SK-N-SH treated with all-trans-retinoic acid at 6 μM for 48 hours (cell line): ENCODE measurements around the gene IL17RD.

Experiments
- ARNTL ChIP-seq: fragments of 450-650 bp; formaldehyde crosslinking; IDR thresholded peaks from 2 replicates; pipeline ENCODE4 v1.5.0; 2020; ENCODE audit warnings: low read depth, mild to moderate bottlenecking, moderate library complexity, borderline replicate concordance
- CSRNP3 ChIP-seq: fragments of 250-450 bp; sonication (Bioruptor Pico); IDR thresholded peaks from 2 replicates; pipeline ENCODE4 v1.5.1; 2021; ENCODE audit warnings: mild to moderate bottlenecking, moderate library complexity
- ESRRG ChIP-seq: fragments of 250-450 bp; sonication (Bioruptor Pico); IDR thresholded peaks from 2 replicates; pipeline ENCODE4 v1.6.1; 2021; ENCODE audit warnings: mild to moderate bottlenecking
- GLIS3 ChIP-seq: fragments of 250-450 bp; sonication (Bioruptor Pico); IDR thresholded peaks from 2 replicates; pipeline ENCODE4 v1.5.0; 2020; ENCODE audit warnings: mild to moderate bottlenecking, moderate library complexity
- ISL1 ChIP-seq: fragments of 250-450 bp; sonication (Bioruptor Pico); IDR thresholded peaks from 2 replicates; pipeline ENCODE4 v2.1.2; 2022; ENCODE audit warnings: mild to moderate bottlenecking, moderate library complexity
- PATZ1 ChIP-seq: fragments of 250-450 bp; sonication (Bioruptor Pico); IDR thresholded peaks from 2 replicates; pipeline ENCODE4 v1.8.0; 2020; ENCODE audit warnings: mild to moderate bottlenecking, moderate library complexity, borderline replicate concordance
- RARB ChIP-seq: fragments of 250-450 bp; sonication (Bioruptor Pico); IDR thresholded peaks from 2 replicates; pipeline ENCODE4 v1.8.0; 2021; ENCODE audit warnings: mild to moderate bottlenecking, moderate library complexity
- TSHZ2 ChIP-seq: fragments of 250-450 bp; sonication (Bioruptor Pico); IDR thresholded peaks from 2 replicates; pipeline ENCODE4 v1.5.0; 2020; ENCODE audit warnings: mild to moderate bottlenecking, moderate library complexity
- ZFP3 ChIP-seq: fragments of 250-450 bp; sonication (Bioruptor Pico); IDR thresholded peaks from 2 replicates; pipeline ENCODE4 v1.5.0; 2020; ENCODE audit warnings: mild to moderate bottlenecking, moderate library complexity
- ZFP30 ChIP-seq: fragments of 450-650 bp; formaldehyde crosslinking; IDR thresholded peaks from 2 replicates; pipeline ENCODE4 v1.5.0; 2022; ENCODE audit warnings: mild to moderate bottlenecking, moderate library complexity
- ZNF565 ChIP-seq: fragments of 450-650 bp; formaldehyde crosslinking; conservative IDR thresholded peaks from 2 replicates; pipeline ENCODE4 v1.5.0; 2020; ENCODE audit warnings: low read depth, mild to moderate bottlenecking, moderate library complexity
- ZNF70 ChIP-seq: fragments of 450-650 bp; formaldehyde crosslinking; IDR thresholded peaks from 2 replicates; pipeline ENCODE4 v1.5.0; 2020; ENCODE audit warnings: mild to moderate bottlenecking, moderate library complexity
- ZNF8 ChIP-seq: fragments of 450-650 bp; formaldehyde crosslinking; IDR thresholded peaks from 2 replicates; pipeline ENCODE4 v1.5.0; 2020; ENCODE audit warnings: mild to moderate bottlenecking, moderate library complexity

- TF ChIP-seq PATZ1 (CRISPR knock-in tag) (no peak), ZFP3 (CRISPR knock-in tag) (no peak), ZNF565 (CRISPR knock-in tag) (no peak), GLIS3 (CRISPR knock-in tag) (no peak), ZNF70 (CRISPR knock-in tag) (no peak), TSHZ2 (CRISPR knock-in tag) (no peak), CSRNP3 (no peak), ARNTL (no peak), ESRRG (CRISPR knock-in tag) (no peak), ZNF8 (CRISPR knock-in tag) (no peak), ISL1 (CRISPR knock-in tag) (no peak), ZFP30 (no peak), RARB (CRISPR knock-in tag) (no peak)
Observed at GRCh38 chr3:57131210-57131588, 34.0 kb downstream of the IL17RD start.
